HEK293T (cell line): ENCODE data around the gene MBOAT7.

Source experiments
- FOXK2 ChIP-seq: fragments of 450-650 bp; IDR thresholded peaks from 2 replicates; pipeline ENCODE4 v1.6.1; 2016; ENCODE audit warnings: mild to moderate bottlenecking
- SUZ12 ChIP-seq: fragments of 450-650 bp; IDR thresholded peaks from 2 replicates; pipeline ENCODE4 v1.6.1; 2016; ENCODE audit warnings: mild to moderate bottlenecking
- TARDBP ChIP-seq: fragments of 450-650 bp; IDR thresholded peaks from 2 replicates; pipeline ENCODE4 v1.6.1; 2016
- ZNF384 ChIP-seq: fragments of 450-650 bp; IDR thresholded peaks from 2 replicates; pipeline ENCODE4 v1.6.1; 2016

DNA sequence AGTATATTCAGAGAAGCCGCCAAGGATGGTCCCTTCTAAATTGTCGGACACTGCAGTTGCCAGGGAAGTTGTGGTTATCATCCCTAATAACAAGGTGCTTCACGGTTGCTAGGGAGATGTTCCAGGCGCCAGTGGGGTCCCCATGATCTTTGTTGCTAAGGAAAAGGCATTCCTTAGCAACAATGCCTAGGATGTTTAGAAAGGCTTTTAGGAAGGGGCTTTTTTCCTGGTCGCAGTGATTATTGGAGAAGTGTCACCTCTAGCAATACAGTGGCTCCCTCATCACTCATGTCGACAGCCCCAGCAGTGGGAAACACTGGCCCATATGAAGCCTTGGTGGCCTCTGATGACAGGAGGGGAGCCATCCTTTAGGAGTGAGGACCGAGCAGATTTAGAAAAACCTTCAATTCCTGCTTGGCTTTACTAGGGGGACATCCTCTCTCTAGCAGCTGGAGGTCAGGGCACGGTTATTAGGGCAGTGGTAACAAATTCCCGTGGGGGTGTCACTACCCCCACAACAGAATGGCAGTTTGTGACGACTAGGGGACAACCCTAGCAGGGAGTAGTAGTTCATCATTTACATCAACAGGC is 10.0 kb downstream of the MBOAT7 start:
- TF ChIP-seq TARDBP (no peak), ZNF384 (no peak), FOXK2 (no peak), SUZ12 (no peak)
